Transverse colon (tissue), 4 donors: ENCODE data around the gene TWF1. TPM values are rescaled to one million over a fixed set of nuclear protein-coding genes. Genes with fewer than 3 reads are reported as not detected.

Experiments
- DNase-seq: peaks from one replicate; pipeline ENCODE4 v3.0.0-alpha.2; 2019
- H3K27ac ChIP-seq, 4 donors: fragments of 200-600 bp; sonication (generic); 2 replicates each; pipeline ENCODE4 v1.5.1; 2016 to 2018; ENCODE audit warnings: inconsistent platforms in 4 of 4
- H3K27me3 ChIP-seq: fragments of 200-600 bp; sonication (generic); 2 replicates; pipeline ENCODE4 v1.5.1; 2017; ENCODE audit warnings: inconsistent platforms
- H3K36me3 ChIP-seq, 4 donors: fragments of 200-600 bp; sonication (generic); 2 replicates each; pipeline ENCODE4 v1.5.1; 2017 to 2019; ENCODE audit warnings: inconsistent platforms in 4 of 4
- H3K4me1 ChIP-seq, 4 donors: fragments of 200-600 bp; sonication (generic); 2 replicates each; pipeline ENCODE4 v1.5.1; 2017 to 2020; ENCODE audit warnings: inconsistent platforms in 4 of 4
- H3K4me3 ChIP-seq, 4 donors: fragments of 200-600 bp; sonication (generic); 1 replicate in 1 of 4; 2 replicates in 3 of 4; pipeline versions ENCODE4 v1.5.1 to v1.6.1; 2017 to 2019; ENCODE audit warnings: inconsistent platforms in 4 of 4
- H3K9me3 ChIP-seq, 2 donors: fragments of 200-600 bp; sonication (generic); 2 replicates each; pipeline ENCODE4 v1.5.1; 2017 to 2019; ENCODE audit warnings: inconsistent platforms in 2 of 2
- EP300 ChIP-seq: sonication (generic); formaldehyde crosslinking; IDR thresholded peaks from one replicate; pipeline ENCODE4 v1.6.1; 2017; ENCODE audit warnings: antibody characterized with exemption, low read depth
- POLR2A ChIP-seq: fragments of 450-650 bp; IDR thresholded peaks from one replicate; pipeline ENCODE4 v1.6.1; 2016; ENCODE audit warnings: antibody characterized with exemption, mild to moderate bottlenecking, moderate library complexity
- POLR2AphosphoS5 ChIP-seq, 3 donors: sonication (generic); formaldehyde crosslinking; IDR thresholded peaks; one replicate each; pipeline ENCODE4 v1.6.1; 2016; ENCODE audit warnings: antibody characterized with exemption in 3 of 3
- WGBS, 2 donors: methylation state at CpG; one replicate each; pipeline ENCODE4 v1.1.5; 2018; ENCODE audit warnings: low coverage in 1 of 2; 5-methylcytosine and 5-hydroxymethylcytosine counted together
- in situ Hi-C, 4 donors: fragments of 200-750 bp; cut with MboI; loops; one replicate each; pipeline versions ENCODE4 v1.15.0 to v1.15.1; 2017; ENCODE audit warnings: low sequenced_read_pairs in 3 of 4, low pct_ligation_motif_present in 1 of 4, low pct_unique_long_range_greater_than_20kb in 1 of 4
- intact Hi-C: fragments of 100-400 bp; cut with DNase I; formaldehyde crosslinking; loops from one replicate; pipeline ENCODE4 v1.15.1; 2023; ENCODE audit warnings: low total_unique reads
- total RNA-seq, 4 donors: library from RNA; depleted of rRNA; stranded (reverse); fragments of >200 nt; gene quantifications; one replicate each; pipeline ENCODE4 v1.1.0, GENCODE V29; 2016
- TF ChIP-seq, protein P1 (sequence below), 5 experiments: fragments of 200-600 bp in 3 of 5; fragments of 450-650 bp in 2 of 5; sonication (generic) in 3 of 5; IDR thresholded peaks; 1 replicate in 2 of 5; 2 replicates in 3 of 5; pipeline ENCODE4 v1.5.1; 2016 to 2017; ENCODE audit warnings: antibody characterized with exemption in 5 of 5, inconsistent platforms in 3 of 5, mild to moderate bottlenecking in 2 of 5, moderate library complexity in 1 of 5

TWF1 gene
- total RNA-seq, 4 donors from 2014 or later: 32.8 to 99.9 (median 62.5) TPM

DNA sequence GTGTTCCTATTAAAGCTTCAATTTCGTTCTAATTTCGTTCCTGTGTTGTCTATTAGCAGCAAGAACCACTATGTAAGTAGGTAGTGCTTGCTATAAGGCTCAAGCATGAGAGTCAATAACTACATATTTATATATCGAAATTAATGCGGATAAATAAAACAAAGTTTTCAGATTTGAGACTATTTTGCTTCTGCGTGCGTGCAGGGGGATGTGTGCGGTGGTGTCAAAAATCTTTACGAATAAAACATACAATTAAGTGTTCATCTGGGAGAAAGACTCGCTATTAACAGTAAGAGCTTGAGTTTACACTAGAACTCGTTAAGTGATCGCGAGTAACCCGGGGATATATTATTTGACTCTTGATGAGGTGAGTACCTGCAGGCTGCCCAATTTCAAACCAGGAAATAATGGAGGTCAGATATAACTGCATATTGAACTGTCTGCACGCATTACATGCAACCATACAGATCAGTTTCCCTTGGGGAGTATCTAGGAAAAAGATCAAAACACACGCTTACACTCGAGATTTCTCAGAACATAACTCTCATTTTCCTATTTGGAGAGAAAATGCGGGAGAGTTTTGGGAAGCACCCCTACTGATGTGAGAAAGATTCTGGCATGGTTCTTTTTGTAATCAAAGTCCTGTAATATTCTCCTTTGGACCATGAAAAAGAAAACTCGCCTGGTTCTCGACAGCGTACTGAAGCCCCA is 813 bp downstream of the TWF1 start:
- Histone ChIP-seq H3K9me3 (no peaks in the 10 kb centered on the region), H3K27ac (peak overlapping the region; percentile 97 to 99 (median 98)), H3K27me3 (no peaks in the 10 kb centered on the region), H3K4me3 (peak overlapping the region; percentile 83 to 100 (median 94)), H3K36me3 (peaks cover 0 to 17% (median 4%) of the 10 kb centered on the region in 4 donors), H3K4me1 (peaks cover 11 to 33% (median 19%) of the 10 kb centered on the region in 4 donors)
- WGBS, 2 donors: 4 to 11% methylated on average over 20 of the region's 20 CpGs
- TF ChIP-seq, protein P1, sequence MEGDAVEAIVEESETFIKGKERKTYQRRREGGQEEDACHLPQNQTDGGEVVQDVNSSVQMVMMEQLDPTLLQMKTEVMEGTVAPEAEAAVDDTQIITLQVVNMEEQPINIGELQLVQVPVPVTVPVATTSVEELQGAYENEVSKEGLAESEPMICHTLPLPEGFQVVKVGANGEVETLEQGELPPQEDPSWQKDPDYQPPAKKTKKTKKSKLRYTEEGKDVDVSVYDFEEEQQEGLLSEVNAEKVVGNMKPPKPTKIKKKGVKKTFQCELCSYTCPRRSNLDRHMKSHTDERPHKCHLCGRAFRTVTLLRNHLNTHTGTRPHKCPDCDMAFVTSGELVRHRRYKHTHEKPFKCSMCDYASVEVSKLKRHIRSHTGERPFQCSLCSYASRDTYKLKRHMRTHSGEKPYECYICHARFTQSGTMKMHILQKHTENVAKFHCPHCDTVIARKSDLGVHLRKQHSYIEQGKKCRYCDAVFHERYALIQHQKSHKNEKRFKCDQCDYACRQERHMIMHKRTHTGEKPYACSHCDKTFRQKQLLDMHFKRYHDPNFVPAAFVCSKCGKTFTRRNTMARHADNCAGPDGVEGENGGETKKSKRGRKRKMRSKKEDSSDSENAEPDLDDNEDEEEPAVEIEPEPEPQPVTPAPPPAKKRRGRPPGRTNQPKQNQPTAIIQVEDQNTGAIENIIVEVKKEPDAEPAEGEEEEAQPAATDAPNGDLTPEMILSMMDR (IDR thresholded peaks at IDR 0.05): no peak
- TF ChIP-seq EP300 (no peak), POLR2A (no peak), POLR2AphosphoS5 (IDR thresholded peaks at IDR 0.05) (no peak)
- no peak for DNase-seq
- intact Hi-C loops: no loop called here
- in situ Hi-C loops: loop anchor here in 1 of 4 donors (5.0 kb wide), 1 partner anchor 48 kb away; the partner anchor contains the start of genes IRAK4 and PUS7L

DNA sequence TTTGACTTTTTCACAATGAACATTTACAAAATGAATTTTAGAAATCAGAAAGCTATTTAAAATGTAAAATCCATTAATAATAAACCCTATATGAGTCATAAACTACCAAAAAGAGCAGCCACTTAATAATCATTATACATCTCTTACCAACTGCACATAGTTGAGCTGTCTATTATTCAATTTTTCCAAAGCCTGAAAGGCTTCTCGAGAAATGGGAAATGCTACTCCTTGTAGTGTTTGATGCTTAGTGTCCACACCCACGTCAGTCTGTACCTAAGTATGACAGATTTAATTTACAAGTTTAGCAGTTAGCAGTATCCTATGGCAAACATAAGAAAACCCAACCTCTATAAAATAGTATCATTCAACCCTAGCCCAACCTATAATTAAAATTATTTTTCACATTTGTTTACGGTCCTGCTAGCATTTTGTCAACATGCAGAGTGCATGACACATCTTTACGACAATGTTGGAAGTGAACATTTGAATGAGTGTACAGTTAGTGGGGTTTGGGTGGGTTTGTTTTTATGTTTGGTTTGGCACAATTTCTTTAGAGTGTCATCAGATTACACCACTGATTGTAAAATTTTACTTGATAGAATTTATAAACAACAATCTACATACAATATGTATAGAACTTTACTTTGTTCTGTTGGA is 8.4 kb downstream of the TWF1 start:
- WGBS, 2 donors: 65 to 73% methylated on average over 4 of the region's 4 CpGs
- no peak overlapping the region for H3K4me3 ChIP-seq
- no peak for DNase-seq
- H3K36me3 ChIP-seq: peaks cover 0 to 66% (median 31%) of the 10 kb centered on the region in 4 donors
- peaks cover 0 to 1% (median 0%) of the 10 kb centered on the region in 4 donors for H3K4me1 ChIP-seq
- in situ Hi-C loops (no loop called here), intact Hi-C loops (no loop called here)
- H3K27ac ChIP-seq: no peak overlapping the region
- TF ChIP-seq POLR2A: no peak
- TF ChIP-seq POLR2AphosphoS5 (IDR thresholded peaks at IDR 0.05): no peak
- no peaks in the 10 kb centered on the region for H3K27me3 ChIP-seq
- H3K9me3 ChIP-seq: no peaks in the 10 kb centered on the region

DNA sequence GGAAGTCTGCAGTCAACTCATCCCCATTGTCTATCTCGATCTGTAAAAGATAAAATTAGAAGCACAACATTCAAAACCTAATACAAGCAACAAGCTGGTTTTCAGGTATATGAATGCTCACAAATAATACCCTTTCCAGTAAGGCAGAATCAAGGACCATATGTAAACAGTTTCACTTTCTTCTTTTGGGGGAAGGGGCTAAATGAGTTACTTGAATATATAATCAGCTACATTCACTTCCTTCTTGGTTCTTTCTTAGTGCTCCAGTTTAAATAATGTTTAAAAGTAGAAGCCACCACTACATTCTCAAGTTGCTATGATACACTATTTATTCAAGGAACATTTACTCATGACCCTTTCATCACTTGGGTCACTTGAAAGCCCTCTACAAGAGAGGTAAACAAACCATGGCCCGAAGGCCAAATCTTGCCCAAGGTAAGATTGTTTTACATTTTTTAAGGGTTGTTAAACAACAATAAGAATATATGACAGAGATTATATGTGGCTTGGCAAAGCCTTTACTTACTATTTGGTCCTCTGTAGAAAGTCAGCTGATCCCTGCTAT is 10.3 kb downstream of the TWF1 start:
- H3K27ac ChIP-seq: no peak overlapping the region
- H3K9me3 ChIP-seq: no peaks in the 10 kb centered on the region
- no peaks in the 10 kb centered on the region for H3K4me1 ChIP-seq
- TF ChIP-seq, protein P1 (IDR thresholded peaks at IDR 0.05): no peak
- TF ChIP-seq EP300 (no peak), POLR2A (no peak), POLR2AphosphoS5 (IDR thresholded peaks at IDR 0.05) (no peak)
- in situ Hi-C loops: no loop called here
- 49 to 52% methylated on average over 2 of the region's 2 CpGs for WGBS, 2 donors
- intact Hi-C loops: no loop called here
- H3K4me3 ChIP-seq: no peak overlapping the region
- no peak for DNase-seq
- H3K27me3 ChIP-seq: no peaks in the 10 kb centered on the region
- H3K36me3 ChIP-seq: peaks cover 0 to 59% (median 27%) of the 10 kb centered on the region in 4 donors

DNA sequence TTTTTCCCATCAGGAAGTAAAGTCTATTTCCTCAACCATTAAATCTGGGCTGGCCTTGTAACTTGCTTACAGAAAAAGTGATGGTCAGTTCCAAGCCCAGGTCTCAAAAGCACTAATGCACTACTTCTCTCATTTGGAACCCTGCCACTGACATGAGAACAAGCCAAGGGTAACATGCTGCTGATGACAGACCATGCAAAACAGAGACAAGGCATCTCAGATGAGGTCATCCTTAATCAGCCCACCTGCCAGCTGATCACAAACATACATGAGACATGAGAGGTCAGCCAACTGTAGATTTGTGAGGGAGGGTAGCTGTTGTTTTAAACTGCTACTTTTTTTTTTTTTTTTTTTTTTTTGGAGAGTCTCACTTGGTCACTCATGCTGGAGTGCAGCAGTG is 16.2 kb downstream of the TWF1 start:
- no peak for DNase-seq
- TF ChIP-seq, protein P1 (IDR thresholded peaks at IDR 0.05): no peak
- TF ChIP-seq POLR2AphosphoS5 (IDR thresholded peaks at IDR 0.05) (no peak), POLR2A (no peak), EP300 (no peak)
- Histone ChIP-seq H3K27ac (no peak overlapping the region), H3K4me1 (no peaks in the 10 kb centered on the region), H3K36me3 (peaks cover 0 to 26% (median 12%) of the 10 kb centered on the region in 4 donors), H3K9me3 (no peaks in the 10 kb centered on the region), H3K27me3 (no peaks in the 10 kb centered on the region), H3K4me3 (no peak overlapping the region)
- in situ Hi-C loops: no loop called here
- intact Hi-C loops: no loop called here
